DLD1 (cell line): ENCODE results near the gene MRPL41.
"Not testable (repeated sequence)": the region's sequence is repeated elsewhere in the genome, so short reads cannot be mapped to it uniquely, and the experiment has no call there.

Experiments used
- in situ Hi-C: cut with HindIII; loops from 2 replicates; pipeline ENCODE4 v1.10.0; 2017; ENCODE audit warnings: low sequenced_read_pairs

MRPL41 gene

GRCh38 chr9:137550958-137551263, 768 bp upstream of the MRPL41 start:
- in situ Hi-C loops, result not testable (repeated sequence)

DNA sequence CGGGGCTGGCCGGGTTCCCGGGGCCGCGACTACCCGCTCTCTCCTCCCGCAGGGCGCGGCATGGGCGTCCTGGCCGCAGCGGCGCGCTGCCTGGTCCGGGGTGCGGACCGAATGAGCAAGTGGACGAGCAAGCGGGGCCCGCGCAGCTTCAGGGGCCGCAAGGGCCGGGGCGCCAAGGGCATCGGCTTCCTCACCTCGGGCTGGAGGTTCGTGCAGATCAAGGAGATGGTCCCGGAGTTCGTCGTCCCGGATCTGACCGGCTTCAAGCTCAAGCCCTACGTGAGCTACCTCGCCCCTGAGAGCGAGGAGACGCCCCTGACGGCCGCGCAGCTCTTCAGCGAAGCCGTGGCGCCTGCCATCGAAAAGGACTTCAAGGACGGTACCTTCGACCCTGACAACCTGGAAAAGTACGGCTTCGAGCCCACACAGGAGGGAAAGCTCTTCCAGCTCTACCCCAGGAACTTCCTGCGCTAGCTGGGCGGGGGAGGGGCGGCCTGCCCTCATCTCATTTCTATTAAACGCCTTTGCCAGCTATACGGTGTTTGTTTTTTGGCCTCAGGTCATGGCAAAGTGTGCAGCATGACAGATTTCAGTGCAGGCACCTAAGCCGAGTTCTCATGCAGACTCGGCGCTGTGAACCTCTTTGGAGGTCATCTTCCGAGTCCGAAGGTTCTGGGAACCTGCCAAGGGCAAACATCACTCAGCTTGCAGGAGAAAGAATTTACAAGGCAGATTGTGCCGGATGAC, 516 bp downstream of the MRPL41 start:
- in situ Hi-C loops, result no loop called here

GRCh38 chr9:137553654-137554053, 2.0 kb downstream of the MRPL41 start:
- in situ Hi-C loops, result not testable (repeated sequence)

DNA sequence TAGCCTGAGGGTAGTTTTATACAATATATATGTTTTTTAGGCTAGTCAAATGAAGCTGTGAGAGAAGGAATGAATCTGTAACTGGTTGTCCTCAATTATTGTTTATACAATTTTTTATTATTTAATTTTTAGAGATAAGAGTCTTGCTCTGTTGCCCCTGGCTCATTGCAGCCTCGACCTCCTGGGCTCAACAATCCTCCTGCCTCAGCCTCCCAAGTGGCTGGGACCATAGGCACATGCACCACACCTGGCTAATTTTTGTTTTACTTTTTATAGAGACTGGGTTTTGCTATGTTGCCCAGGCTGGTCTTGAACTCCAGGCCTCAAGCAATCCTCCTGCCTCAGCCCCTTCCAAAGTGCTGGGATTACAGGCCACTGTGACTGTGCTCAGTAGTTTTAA, 2.7 kb downstream of the MRPL41 start:
- in situ Hi-C loops, result no loop called here

- in situ Hi-C loops, result no loop called here
Observed at GRCh38 chr9:137555179-137555578, 3.5 kb downstream of the MRPL41 start.

DNA sequence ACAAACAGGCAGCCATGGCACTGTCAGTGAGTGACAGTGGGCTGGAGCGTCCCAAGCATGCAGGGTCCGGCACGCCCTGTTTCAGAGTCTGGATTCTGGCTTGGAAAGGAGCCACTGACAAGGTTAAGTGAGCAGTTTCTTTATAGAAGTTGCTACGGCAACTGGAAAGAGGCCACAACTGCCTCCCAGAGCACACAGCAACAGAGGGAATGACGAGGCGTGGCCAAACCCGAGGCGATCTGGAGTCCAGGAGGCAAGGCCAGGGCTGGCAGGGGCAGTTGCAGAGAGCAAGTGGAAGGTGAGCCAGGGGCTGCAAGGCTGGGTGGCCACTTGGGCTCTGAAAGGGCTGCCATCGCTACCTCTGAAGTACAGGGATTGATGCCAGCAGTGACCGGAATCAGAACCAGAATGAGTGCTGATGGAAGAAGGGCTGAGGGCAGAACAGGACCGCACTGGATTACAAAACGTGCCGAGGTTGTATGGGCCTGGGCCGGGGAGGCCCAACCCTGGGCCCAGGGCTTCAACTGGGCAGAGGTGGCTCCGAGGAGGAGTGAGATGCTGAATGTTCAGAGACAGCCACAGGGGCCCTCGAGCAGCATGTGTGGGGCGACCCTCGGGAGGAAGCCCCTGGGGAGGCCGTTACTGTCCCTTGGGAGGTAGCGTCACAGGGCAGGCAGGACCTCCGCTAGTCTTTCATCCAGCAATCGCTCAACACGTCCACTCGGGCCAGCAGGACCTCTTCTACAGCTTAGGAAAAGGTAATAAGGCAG, 4.6 kb downstream of the MRPL41 start:
- in situ Hi-C loops, result no loop called here

DNA sequence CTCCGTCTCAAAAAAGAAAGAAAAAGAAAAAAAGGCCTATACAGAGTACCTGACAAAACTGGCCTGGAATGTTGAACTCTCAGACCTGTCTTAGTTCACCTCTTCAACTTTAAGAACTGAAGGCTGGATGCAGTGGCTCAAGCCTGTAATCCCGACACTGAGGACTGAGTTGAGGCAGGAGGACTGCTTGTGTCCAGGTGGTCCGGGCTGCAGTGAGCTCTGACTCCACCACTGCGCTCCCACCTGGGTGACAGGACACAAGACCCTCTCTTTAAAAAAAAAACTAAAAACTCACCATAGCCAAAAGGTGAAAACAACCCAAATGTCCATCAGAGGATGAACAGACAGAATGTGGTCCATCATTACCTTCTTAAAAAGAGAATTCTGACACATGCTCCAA, 6.4 kb downstream of the MRPL41 start:
- in situ Hi-C loops, result no loop called here

- in situ Hi-C loops, result no loop called here
Observed at GRCh38 chr9:137564134-137564533, 12.5 kb downstream of the MRPL41 start.

DNA sequence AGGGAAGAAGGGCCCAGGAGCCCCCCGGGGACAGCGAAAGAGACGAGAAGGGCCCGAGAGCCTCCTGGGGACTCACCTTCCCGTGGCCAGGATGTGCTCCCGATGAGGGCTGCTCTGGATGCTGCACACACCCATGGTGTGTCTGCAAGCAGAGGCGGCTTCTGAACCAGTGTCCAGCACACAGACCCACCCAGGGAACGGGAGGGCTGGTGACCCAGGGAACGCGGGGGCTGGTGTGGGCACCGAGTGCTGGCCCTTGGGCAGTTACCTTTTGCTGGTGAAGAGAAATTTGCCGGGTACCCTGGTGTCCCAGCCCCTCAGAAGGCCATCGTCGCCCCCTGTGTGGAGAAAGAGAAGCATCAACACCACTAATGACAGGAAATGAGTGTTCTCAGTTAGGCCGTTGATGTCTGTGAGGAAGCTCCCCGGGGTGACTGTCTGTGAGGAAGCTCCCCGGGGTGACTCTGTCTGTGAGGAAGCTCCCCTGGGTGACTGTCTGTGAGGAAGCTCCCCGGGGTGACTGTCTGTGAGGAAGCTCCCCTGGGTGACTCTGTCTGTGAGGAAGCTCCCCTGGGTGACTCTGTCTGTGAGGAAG, 13.2 kb downstream of the MRPL41 start:
- in situ Hi-C loops, result no loop called here

GRCh38 chr9:137568445-137568844, 16.8 kb downstream of the MRPL41 start:
- in situ Hi-C loops, result not testable (repeated sequence)

- in situ Hi-C loops, result no loop called here
Observed at GRCh38 chr9:137569609-137570203, 18.0 kb downstream of the MRPL41 start.

GRCh38 chr9:137570566-137570965, 18.9 kb downstream of the MRPL41 start:
- in situ Hi-C loops, result no loop called here

- in situ Hi-C loops, result no loop called here
Observed at GRCh38 chr9:137574192-137574591, 22.5 kb downstream of the MRPL41 start.

GRCh38 chr9:137575364-137575715, 23.7 kb downstream of the MRPL41 start:
- in situ Hi-C loops, result no loop called here

- in situ Hi-C loops, result no loop called here
Observed at GRCh38 chr9:137575716-137576411, 24.2 kb downstream of the MRPL41 start.

GRCh38 chr9:137578518-137579258, 27.0 kb downstream of the MRPL41 start, which contains the start of gene DPH7:
DPH7 (minus strand) TSS chr9:137578925; CDS start chr9:137578777, 148 bp downstream.
- in situ Hi-C loops, result no loop called here

GRCh38 chr9:137579259-137579604, 27.6 kb downstream of the MRPL41 start:
- in situ Hi-C loops, result no loop called here

- in situ Hi-C loops, result no loop called here
Observed at GRCh38 chr9:137580209-137580953, 28.7 kb downstream of the MRPL41 start.

GRCh38 chr9:137580954-137581322, 29.3 kb downstream of the MRPL41 start:
- in situ Hi-C loops, result no loop called here
